Neural cell (in vitro differentiated cells): ENCODE results near the gene WNK2.

ENCODE experiments used
- EZH2 ChIP-seq: fragments of 200-600, 300-800 bp; shearing (Covaris generic), sonication (generic); IDR thresholded peaks from 2 replicates; pipeline ENCODE4 v1.6.1; 2014; ENCODE audit warnings: antibody characterized with exemption, low read length, borderline replicate concordance, mild to moderate bottlenecking; ENCODE audit not compliant: insufficient read depth, poor library complexity, severe bottlenecking
- TAF1 ChIP-seq: IDR thresholded peaks from 2 replicates; pipeline ENCODE4 v1.6.1; 2012; ENCODE audit warnings: low read depth

GRCh38 chr9:93200449-93200742, 16.5 kb downstream of the WNK2 start:
- TF ChIP-seq TAF1 (no peak), EZH2 (no peak)
